Naive B cell (primary cell): ENCODE data around the gene HHAT. TPM values are rescaled to one million over a fixed set of nuclear protein-coding genes. Genes with fewer than 3 reads are reported as not detected.

Source experiments
- ATAC-seq, 2 donors: fragments of 150-1000 bp; cut with Tn5 transposase; 2 replicates each; pipeline ENCODE4 v1.10.0; 2021; ENCODE audit warnings: low read depth in 2 of 2, mild to moderate bottlenecking in 2 of 2, moderate library complexity in 2 of 2
- DNase-seq: peaks from one replicate; pipeline ENCODE4 v3.0.0; 2022
- H3K27ac Mint-ChIP-seq, 6 donors: one replicate each; pipeline ENCODE4 v1.8.0; 2020 to 2022; ENCODE audit warnings: mild to moderate bottlenecking in 6 of 6, mixed read lengths in 6 of 6, moderate library complexity in 5 of 6, inconsistent platforms in 2 of 6
- H3K27me3 Mint-ChIP-seq, 3 donors: one replicate each; pipeline ENCODE4 v1.8.0; 2021 to 2022; ENCODE audit warnings: mixed read lengths in 3 of 3, mild to moderate bottlenecking in 1 of 3
- H3K36me3 Mint-ChIP-seq, 2 donors: one replicate each; pipeline ENCODE4 v1.8.0; 2020 to 2022; ENCODE audit warnings: mixed read lengths in 2 of 2, inconsistent platforms in 1 of 2, mild to moderate bottlenecking in 1 of 2
- H3K4me1 Mint-ChIP-seq, 3 donors: one replicate each; pipeline ENCODE4 v1.8.0; 2020 to 2022; ENCODE audit warnings: mixed read lengths in 3 of 3, inconsistent platforms in 1 of 3, mild to moderate bottlenecking in 1 of 3, moderate library complexity in 1 of 3
- H3K4me3 Mint-ChIP-seq, 8 donors: one replicate each; pipeline ENCODE4 v1.8.0; 2020 to 2022; ENCODE audit warnings: mild to moderate bottlenecking in 8 of 8, mixed read lengths in 8 of 8, moderate library complexity in 8 of 8, inconsistent platforms in 2 of 8
- H3K9me3 Mint-ChIP-seq, 7 donors: one replicate each; pipeline ENCODE4 v1.8.0; 2020 to 2022; ENCODE audit warnings: mixed read lengths in 7 of 7, mild to moderate bottlenecking in 5 of 7, inconsistent platforms in 2 of 7, moderate library complexity in 1 of 7
- polyA plus RNA-seq, 6 donors: library from polyadenylated mRNA; unstranded; fragments of 300-500 nt; fragmentation: Illumina TruSeq; gene quantifications; one replicate each; pipeline ENCODE4 v1.2.3, GENCODE V29; 2021; ENCODE audit warnings: low read depth in 6 of 6

Gene HHAT
- polyA plus RNA-seq: 1 to 10 TPM in 4 of 6 donors, under 1 TPM in 1, not detected in 1; 0.69 to 2.8 (median 1.6) TPM

- H3K27ac Mint-ChIP-seq: peak within 1 kb of the TSS; percentile 88 to 96 (median 92)
- peaks cover 0 to 6% (median 6%) of the 10 kb centered on the region in 3 donors for H3K27me3 Mint-ChIP-seq
- H3K9me3 Mint-ChIP-seq: peaks cover 0 to 4% (median 0%) of the 10 kb centered on the region in 7 donors
- H3K36me3 Mint-ChIP-seq: no peaks in the 10 kb centered on the region
- H3K4me1 Mint-ChIP-seq: peaks cover 17 to 31% (median 27%) of the 10 kb centered on the region in 3 donors
- peak; percentile 73 to 78 for ATAC-seq
- H3K4me3 Mint-ChIP-seq: peak within 1 kb of the TSS; percentile 89 to 99 (median 98)
- peak; percentile 46 for DNase-seq
These were observed at the start of gene HHAT for GRCh38 chr1:210328746-210329503. Gene HHAT (plus strand): TSS chr1:210328902. CDS start chr1:210348976, 20,074 bp downstream.

- no peak for DNase-seq
- peak overlapping the region in 1 of 6 donors; percentile 83 for H3K27ac Mint-ChIP-seq
- no peak overlapping the region for H3K4me3 Mint-ChIP-seq
- H3K4me1 Mint-ChIP-seq: no peaks in the 10 kb centered on the region
- H3K27me3 Mint-ChIP-seq: peaks cover 40 to 47% (median 44%) of the 10 kb centered on the region in 3 donors
- ATAC-seq: no peak
- H3K9me3 Mint-ChIP-seq: peaks cover 17 to 49% (median 33%) of the 10 kb centered on the region in 7 donors
- peaks cover 11 to 13% of the 10 kb centered on the region in 2 donors for H3K36me3 Mint-ChIP-seq
These were observed 48.5 kb upstream of the HHAT start for GRCh38 chr1:210280221-210280620.

- H3K27ac Mint-ChIP-seq: no peak overlapping the region
- H3K27me3 Mint-ChIP-seq: peaks cover 53 to 71% (median 66%) of the 10 kb centered on the region in 3 donors
- peaks cover 0 to 3% (median 0%) of the 10 kb centered on the region in 3 donors for H3K4me1 Mint-ChIP-seq
- no peak overlapping the region for H3K4me3 Mint-ChIP-seq
- peaks cover 0 to 5% of the 10 kb centered on the region in 2 donors for H3K36me3 Mint-ChIP-seq
- ATAC-seq (no peak), DNase-seq (no peak)
- peaks cover 0 to 4% (median 1%) of the 10 kb centered on the region in 7 donors for H3K9me3 Mint-ChIP-seq
These were observed 40.6 kb upstream of the HHAT start for GRCh38 chr1:210288116-210288515.

DNA sequence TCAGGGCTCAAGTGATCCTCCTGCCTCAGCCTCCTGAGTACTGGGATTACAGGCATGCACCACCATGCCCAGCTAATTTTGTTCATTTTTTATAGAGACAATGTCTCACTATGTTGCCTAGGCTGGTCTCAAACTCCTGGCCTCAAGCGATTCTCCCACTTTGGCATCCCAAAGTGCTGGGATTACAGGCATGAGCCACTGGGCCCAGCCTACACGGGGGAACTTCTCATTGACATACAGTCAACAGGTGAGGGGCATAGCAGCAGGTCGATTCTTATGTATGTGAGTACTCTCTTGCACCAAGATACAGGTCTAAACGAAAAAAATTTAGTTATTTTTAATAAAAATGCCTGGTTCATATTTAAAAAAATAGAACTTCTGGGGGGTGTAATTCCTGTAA lies 39.5 kb upstream of the HHAT start:
- ATAC-seq: no peak
- Mint-ChIP-seq H3K4me1 (peaks cover 0 to 3% (median 0%) of the 10 kb centered on the region in 3 donors), H3K9me3 (peaks cover 0 to 1% (median 0%) of the 10 kb centered on the region in 7 donors), H3K27ac (no peak overlapping the region), H3K36me3 (peaks cover 0 to 5% of the 10 kb centered on the region in 2 donors), H3K4me3 (no peak overlapping the region), H3K27me3 (peaks cover 46 to 66% (median 59%) of the 10 kb centered on the region in 3 donors)
- DNase-seq: no peak

DNA sequence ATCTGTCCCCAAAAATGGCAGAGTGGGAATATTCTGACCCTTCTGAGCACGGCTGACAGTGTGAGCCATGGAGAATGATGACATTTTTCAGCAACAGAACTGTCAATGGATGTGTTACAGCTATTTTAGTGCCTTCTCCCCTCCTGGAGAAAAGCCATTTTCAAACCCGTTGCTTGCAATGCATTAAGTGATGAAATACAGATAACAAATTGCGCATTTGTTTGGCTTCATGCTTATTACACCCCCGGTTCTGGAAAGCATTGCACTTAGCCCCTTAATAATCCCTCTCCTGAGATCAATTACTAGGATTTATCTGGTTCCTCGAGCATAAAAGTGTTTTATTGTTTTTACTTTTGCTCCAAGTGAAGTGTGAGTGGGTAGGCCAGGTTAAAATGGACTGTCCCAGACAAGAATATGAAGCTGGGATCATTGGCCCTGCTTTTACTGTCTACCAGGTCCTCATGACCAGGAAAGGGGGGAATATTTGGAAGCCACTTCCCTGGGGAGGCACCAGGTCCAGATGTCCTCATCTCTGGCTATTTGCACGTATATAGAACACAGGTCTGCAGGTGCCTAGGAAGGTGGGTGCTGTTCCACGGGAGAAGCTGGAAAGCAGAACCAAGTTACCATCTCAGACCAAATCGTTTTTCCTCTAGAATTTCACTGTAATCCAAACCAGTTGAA lies 37.5 kb upstream of the HHAT start:
- Mint-ChIP-seq H3K4me3 (peak overlapping the region in 3 of 8 donors; percentile 5 to 66 (median 37)), H3K27me3 (peaks cover 44 to 68% (median 57%) of the 10 kb centered on the region in 3 donors), H3K27ac (no peak overlapping the region), H3K9me3 (no peaks in the 10 kb centered on the region), H3K4me1 (peaks cover 0 to 3% (median 0%) of the 10 kb centered on the region in 3 donors), H3K36me3 (peaks cover 0 to 5% of the 10 kb centered on the region in 2 donors)
- DNase-seq: no peak
- no peak for ATAC-seq

DNA sequence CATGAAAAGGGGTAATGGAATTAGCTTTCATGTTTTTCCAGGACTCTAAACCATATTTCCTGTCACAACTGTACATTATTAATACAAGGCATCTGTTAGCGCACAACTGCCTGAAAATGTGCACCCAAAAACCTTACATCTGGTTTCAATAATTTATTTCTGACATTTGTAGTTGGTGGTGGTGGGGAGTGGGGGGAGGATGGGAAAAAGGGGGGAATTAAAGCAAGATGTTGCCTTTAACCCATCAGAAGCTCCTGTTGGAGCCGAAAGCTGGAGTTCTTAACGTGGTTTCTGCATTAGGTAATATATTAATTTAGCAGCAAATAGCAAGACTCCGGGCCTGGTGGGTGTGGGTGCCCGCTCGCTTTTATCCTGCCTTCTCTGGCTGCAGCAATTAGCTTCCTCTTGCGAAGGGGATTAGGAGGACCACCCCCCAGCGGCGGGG lies 36.9 kb upstream of the HHAT start:
- peaks cover 0 to 3% (median 0%) of the 10 kb centered on the region in 3 donors for H3K4me1 Mint-ChIP-seq
- DNase-seq (no peak), ATAC-seq (no peak)
- H3K9me3 Mint-ChIP-seq: no peaks in the 10 kb centered on the region
- H3K27me3 Mint-ChIP-seq: peaks cover 44 to 70% (median 61%) of the 10 kb centered on the region in 3 donors
- peak overlapping the region in 6 of 8 donors; percentile 16 to 68 (median 42) for H3K4me3 Mint-ChIP-seq
- peaks cover 0 to 5% of the 10 kb centered on the region in 2 donors for H3K36me3 Mint-ChIP-seq
- H3K27ac Mint-ChIP-seq: no peak overlapping the region

- H3K4me1 Mint-ChIP-seq: peaks cover 0 to 3% (median 0%) of the 10 kb centered on the region in 3 donors
These were observed 36.4 kb upstream of the HHAT start for GRCh38 chr1:210292231-210292871.

GRCh38 chr1:210293171-210293607 lies 35.5 kb upstream of the HHAT start:
- Mint-ChIP-seq H3K9me3 (no peaks in the 10 kb centered on the region), H3K36me3 (peaks cover 0 to 1% of the 10 kb centered on the region in 2 donors), H3K4me3 (peak overlapping the region in 6 of 8 donors; percentile 13 to 71 (median 68)), H3K4me1 (peaks cover 0 to 3% (median 0%) of the 10 kb centered on the region in 3 donors), H3K27ac (no peak overlapping the region), H3K27me3 (peaks cover 40 to 74% (median 67%) of the 10 kb centered on the region in 3 donors)
- no peak for DNase-seq
- ATAC-seq: no peak

More at GRCh38 chr1:210292231-210292871, 36.4 kb upstream of the HHAT start:
- Mint-ChIP-seq H3K36me3 (peaks cover 0 to 5% of the 10 kb centered on the region in 2 donors), H3K27me3 (peaks cover 44 to 75% (median 66%) of the 10 kb centered on the region in 3 donors), H3K27ac (no peak overlapping the region), H3K4me3 (peak overlapping the region; percentile 33 to 77 (median 66)), H3K9me3 (no peaks in the 10 kb centered on the region)
- peak; percentile 5 for DNase-seq
- peak in 1 of 2 donors; percentile 53 for ATAC-seq

DNA sequence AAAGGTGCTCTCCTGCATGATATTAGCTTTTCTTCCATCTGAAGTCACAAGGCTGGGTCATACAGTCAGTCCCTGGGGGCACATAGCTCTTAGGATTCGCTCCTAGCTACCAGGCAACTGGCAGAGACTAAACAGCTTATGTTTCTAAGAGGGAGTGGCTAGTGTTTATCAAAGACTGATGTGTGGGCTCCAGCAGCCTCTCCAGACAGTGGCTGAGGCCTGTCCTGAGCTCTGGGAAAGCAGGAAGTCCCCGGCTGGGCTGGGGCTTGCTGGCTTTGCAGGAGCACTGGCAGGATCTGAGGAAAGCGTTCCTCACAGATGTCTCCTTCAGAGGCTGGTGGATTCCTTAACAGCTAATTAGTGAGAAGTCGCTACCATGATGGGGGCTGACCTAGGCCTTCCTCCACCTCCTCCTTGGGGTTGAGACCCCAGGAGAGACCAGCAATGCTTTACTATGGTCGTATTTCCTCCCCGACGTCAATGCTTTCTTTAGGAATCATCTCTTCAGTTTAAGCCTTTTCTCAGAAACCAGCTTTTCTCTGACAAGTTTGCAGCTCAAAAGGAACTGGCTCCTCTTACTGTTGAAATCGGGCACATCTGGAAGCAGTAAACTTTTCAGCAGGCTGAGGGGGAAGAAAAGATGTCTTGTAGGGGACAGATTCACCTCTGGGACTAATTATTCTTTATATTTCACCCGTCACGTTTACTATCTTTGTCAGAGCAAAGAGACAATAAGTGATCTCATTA lies 33.5 kb upstream of the HHAT start:
- peak overlapping the region in 1 of 6 donors; percentile 21 for H3K27ac Mint-ChIP-seq
- ATAC-seq (no peak), DNase-seq (no peak)
- H3K36me3 Mint-ChIP-seq: no peaks in the 10 kb centered on the region
- H3K27me3 Mint-ChIP-seq: peaks cover 26 to 70% (median 62%) of the 10 kb centered on the region in 3 donors
- H3K4me3 Mint-ChIP-seq: peak overlapping the region in 1 of 8 donors; percentile 35
- H3K9me3 Mint-ChIP-seq: no peaks in the 10 kb centered on the region
- peaks cover 0 to 3% (median 0%) of the 10 kb centered on the region in 3 donors for H3K4me1 Mint-ChIP-seq

- Mint-ChIP-seq H3K36me3 (no peaks in the 10 kb centered on the region), H3K4me1 (peaks cover 0 to 3% (median 0%) of the 10 kb centered on the region in 3 donors), H3K27ac (no peak overlapping the region), H3K9me3 (no peaks in the 10 kb centered on the region), H3K27me3 (peaks cover 20 to 65% (median 65%) of the 10 kb centered on the region in 3 donors), H3K4me3 (no peak overlapping the region)
- no peak for DNase-seq
- no peak for ATAC-seq
These were observed 32.0 kb upstream of the HHAT start for GRCh38 chr1:210296682-210297081.

DNA sequence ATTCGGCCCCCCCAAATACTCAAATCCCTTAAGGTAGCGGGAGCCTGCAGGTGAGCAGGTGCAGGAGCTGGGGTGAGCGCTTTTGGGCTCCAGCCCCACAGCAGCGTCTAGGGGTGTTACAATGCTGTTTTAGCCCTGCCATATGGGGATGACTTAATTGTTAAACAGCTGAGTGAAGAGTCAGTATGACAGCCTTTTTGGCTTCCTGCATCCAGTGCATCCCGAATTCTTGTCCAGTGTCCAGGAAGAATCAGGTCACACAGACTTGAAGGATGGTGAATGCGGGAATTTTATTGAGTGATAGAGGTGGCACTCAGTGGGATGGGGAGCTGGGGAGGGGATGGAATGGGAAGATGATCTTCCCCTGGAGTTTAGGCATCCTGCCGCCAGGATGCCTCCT lies 30.4 kb upstream of the HHAT start:
- Mint-ChIP-seq H3K27ac (no peak overlapping the region), H3K4me1 (no peaks in the 10 kb centered on the region), H3K9me3 (no peaks in the 10 kb centered on the region), H3K36me3 (no peaks in the 10 kb centered on the region), H3K4me3 (no peak overlapping the region), H3K27me3 (peaks cover 14 to 62% (median 57%) of the 10 kb centered on the region in 3 donors)
- DNase-seq (no peak), ATAC-seq (no peak)

DNA sequence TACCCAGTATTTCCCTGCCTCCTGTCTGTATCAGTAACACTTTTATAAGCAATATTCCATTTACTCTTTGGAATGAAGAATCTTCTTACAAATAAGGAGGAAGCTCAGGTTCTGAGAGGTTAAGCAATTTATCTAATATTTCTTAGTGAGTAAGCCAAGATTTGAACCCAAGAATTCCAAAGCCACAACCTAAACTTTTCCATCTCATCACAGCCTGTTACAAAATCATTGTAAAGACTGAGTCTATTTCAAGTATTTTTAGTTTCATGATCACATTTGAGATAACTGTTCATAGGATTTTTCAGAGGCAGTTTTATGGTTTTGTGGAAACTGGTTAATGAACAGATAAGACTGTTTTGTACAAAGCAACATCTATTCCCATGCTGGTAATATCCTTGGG lies 29.8 kb upstream of the HHAT start:
- no peaks in the 10 kb centered on the region for H3K4me1 Mint-ChIP-seq
- no peak overlapping the region for H3K4me3 Mint-ChIP-seq
- H3K36me3 Mint-ChIP-seq: no peaks in the 10 kb centered on the region
- no peak for ATAC-seq
- H3K9me3 Mint-ChIP-seq: no peaks in the 10 kb centered on the region
- no peak overlapping the region for H3K27ac Mint-ChIP-seq
- peaks cover 14 to 62% (median 61%) of the 10 kb centered on the region in 3 donors for H3K27me3 Mint-ChIP-seq
- no peak for DNase-seq
